GM23248 (cell line): ENCODE results near the gene GAB2.

Source experiments
- EZH2 ChIP-seq: fragments of 200-600 bp; sonication (generic); IDR thresholded peaks from 2 replicates; pipeline ENCODE4 v1.6.1; 2018; ENCODE audit warnings: antibody characterized with exemption, mild to moderate bottlenecking; ENCODE audit not compliant: insufficient read depth, poor library complexity, severe bottlenecking
- EZH2phosphoT487 ChIP-seq: fragments of 200-600 bp; sonication (generic); IDR thresholded peaks from 2 replicates; pipeline ENCODE4 v1.6.1; 2018; ENCODE audit warnings: antibody characterized with exemption, moderate library complexity, mild to moderate bottlenecking, low read depth; ENCODE audit not compliant: insufficient read depth

- no peak for TF ChIP-seq EZH2
- no peak for TF ChIP-seq EZH2phosphoT487
Measured at GRCh38 chr11:78221396-78222315, 196.0 kb downstream of the GAB2 start.
